C1 segment of cervical spinal cord (tissue), 14 donors: ENCODE data around the gene ZCCHC9.

Source experiments
- DNase-seq, 14 donors: peaks; one replicate each; lab custom pipeline; 2025; lab: John Stamatoyannopoulos, UW

Gene ZCCHC9

DNA sequence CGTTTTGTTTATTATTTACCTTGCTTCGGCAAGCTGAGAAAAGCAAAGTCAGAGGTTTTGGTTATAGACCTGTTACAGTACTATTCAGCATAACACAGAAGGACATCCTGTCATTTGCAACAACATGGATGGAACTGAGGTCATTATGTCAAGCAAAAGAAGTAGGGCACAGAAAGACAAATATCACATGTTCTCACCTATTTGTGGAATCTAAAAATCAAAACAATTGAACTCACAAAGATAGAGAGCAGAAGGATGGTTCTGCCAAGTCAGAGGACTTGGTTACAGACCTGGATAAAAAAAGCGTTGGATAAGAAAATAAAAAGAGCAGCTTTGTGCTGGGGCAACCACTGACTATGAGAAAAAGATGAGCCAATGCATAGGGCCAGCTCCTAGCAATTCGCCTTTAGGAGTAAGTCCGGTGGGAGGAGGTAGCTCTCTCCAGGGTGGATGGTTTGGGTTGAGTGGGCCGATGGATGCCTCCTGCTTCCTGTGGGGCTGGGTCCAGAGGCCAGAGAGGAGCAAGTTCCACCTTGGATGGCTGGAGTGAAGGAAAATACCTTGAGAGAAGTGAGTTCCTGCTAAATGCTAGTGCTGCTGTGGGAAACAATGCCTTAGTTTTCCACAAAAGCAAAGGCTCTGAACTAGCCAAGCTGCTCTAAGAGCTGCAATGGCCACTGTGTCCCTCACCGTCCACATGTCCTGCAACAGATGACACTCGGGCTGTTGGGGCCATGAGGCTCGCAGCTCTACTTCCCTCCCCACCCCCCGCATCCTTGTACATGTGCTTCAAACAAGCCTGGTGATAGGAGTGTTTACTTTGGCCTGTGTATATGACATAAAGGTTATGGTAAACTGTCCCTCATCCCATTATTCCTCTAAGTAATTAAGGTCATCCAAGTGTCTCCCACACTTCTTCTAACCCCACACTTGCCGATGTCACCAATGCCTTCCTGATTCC, 54.2 kb downstream of the ZCCHC9 start:
- DNase-seq: no peak

DNA sequence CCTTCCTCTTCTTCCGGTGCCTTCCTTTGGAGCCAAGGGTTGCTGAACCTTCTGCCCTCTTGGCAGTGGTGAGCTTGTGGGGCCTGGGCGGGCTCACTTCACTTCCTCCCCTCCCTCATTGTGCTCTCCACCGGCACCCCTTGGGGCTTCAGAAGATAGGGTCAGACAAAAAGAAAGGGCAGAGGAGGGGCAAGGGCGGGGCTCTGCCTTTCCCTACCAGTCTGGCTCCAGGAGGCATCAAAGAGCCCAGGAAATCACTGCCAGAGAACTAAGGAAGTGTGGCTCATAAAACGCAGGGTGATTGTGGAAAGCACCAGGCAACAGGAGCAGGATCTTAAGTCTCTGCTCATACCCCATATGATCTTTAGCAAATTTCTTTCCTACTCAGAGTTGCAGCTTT, 57.7 kb downstream of the ZCCHC9 start:
- no peak for DNase-seq

DNA sequence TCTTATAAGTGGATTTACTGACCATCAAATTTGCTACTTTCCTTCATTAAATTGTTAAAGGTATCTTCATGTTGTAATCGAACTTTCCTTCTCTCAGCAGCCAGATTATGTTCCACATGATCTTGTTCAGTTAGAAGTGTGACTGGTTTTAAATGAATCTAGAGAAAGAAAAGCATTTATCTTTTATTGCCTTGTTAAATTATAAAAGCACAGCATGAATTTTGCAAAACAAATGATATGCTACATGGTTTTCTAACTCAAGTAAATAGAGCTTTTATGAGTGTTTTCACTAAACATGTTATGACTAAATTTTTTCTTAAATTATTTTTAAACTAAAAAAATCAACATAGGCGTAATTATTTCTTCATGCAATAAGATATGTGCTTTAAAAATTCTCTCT, 58.5 kb downstream of the ZCCHC9 start:
- DNase-seq: no peak

DNA sequence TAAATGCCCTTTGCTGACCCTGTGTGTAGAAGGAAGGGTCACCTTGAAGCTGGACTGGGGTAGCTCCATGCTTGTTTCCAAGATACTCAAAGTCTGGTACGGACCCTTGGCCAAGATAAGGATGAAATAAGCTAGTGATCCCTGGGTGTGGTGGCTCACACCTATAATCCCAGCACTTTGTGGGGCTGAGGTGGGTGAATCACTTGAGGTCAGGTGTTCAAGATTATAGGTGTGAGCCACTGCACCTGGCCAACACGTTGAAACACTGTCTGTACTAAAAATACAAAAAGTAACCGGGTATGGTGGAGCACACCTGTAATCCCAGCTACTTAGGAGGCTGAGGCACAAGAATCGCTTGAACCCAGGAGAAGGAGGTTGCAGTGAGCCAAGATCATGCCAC, 59.3 kb downstream of the ZCCHC9 start:
- no peak for DNase-seq

DNA sequence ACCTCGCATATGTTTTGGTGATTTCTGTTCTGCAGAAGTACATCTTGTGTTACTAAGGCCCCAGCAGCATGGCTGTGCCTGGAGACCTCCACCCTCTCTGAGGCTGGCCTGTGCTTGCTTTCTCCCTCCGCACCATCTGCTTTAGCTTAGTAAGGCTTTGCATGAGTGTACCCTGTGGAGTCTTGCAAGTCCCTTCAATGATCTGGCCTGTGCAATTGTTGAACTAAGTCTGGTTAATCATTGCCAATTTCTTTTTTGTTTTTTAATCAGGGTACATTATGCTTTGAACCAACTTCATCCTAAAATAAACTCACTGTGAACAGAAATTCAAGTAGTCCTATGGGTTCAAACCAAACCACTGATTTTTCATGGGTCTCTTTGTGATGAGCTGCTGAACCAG, 60.2 kb downstream of the ZCCHC9 start:
- DNase-seq: no peak
